ENCODE data around the gene KRTAP5-10. TPM values are rescaled to one million over a fixed set of nuclear protein-coding genes. Genes with fewer than 3 reads are reported as not detected.

Gene KRTAP5-10
- total RNA-seq, 1 experiment from 2014 or later, result 0.20 TPM

DNA sequence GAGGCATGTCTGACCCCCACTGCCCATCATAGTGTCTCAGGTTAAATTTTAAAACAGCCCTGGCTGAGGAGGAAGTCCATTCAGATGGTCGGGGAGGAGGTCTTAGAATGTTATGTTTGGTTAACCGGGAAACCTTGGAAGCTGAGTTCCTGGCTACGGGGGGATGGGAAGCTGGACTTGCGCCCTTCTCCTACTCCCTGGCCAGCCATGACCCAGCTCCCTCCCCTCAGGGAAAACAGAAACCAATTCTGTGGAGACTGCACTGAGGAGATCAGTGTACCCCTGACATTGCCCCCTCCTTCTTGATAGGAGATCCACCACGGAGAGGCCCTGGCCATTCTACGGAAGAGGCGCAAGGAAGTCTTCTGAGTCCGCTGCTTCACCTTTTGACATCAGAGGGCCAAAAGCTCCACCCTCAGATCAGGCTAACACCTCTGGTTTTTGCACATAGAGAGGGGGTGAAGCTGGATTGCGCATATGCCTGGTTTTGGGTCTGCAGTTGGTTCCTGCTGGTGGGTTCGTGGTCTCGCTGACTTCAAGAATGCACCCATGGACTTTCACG is 19.9 kb upstream of the KRTAP5-10 start:
- Histone ChIP-seq H3K4me3 (replicated peaks in 1 of 2; ENCODE audit: low read depth in 1 of 2, low read length in 2 of 2) (no peak overlapping the region), H3K9ac (ENCODE audit: low read length) (no peak overlapping the region), H4K20me1 (ENCODE audit: insufficient read depth) (no peaks in the 10 kb centered on the region), H3K4me1 (ENCODE audit: control insufficient read depth in 1 of 2, insufficient read depth in 2 of 2, low read length in 2 of 2) (peaks cover 0 to 11% of the 10 kb centered on the region in 2 experiments; a peak in 2 of 4 replicates), H3K36me3 (ENCODE audit: control insufficient read depth in 1 of 2, insufficient read depth in 2 of 2, low read length in 2 of 2) (no peaks in the 10 kb centered on the region), H3K4me2 (ENCODE audit: low read length) (no peak overlapping the region), H3K79me2 (ENCODE audit: insufficient read depth, low read length) (no peaks in the 10 kb centered on the region), H3K9me3 (ENCODE audit: control insufficient read depth in 1 of 2, insufficient read depth in 1 of 2, low read depth in 1 of 2, low read length in 2 of 2) (no peaks in the 10 kb centered on the region), H3K27me3 (ENCODE audit: insufficient read depth, low read length) (peaks cover 17% of the 10 kb centered on the region; the same call in 1 of the 2 replicates), H3K27ac (ENCODE audit: low read depth, low read length) (no peak overlapping the region), H3K9me2 (ENCODE audit: insufficient read depth) (no peaks in the 10 kb centered on the region), H2AFZ (ENCODE audit: low read depth, low read length, poor library complexity, severe bottlenecking) (no peak overlapping the region)
- POLR2A ChIA-PET, result no interaction called here
- no peak for DNase-seq (ENCODE audit: low read depth, low spot score)
- CTCF ChIA-PET, result no interaction called here
- no peak for TF ChIP-seq ELF1 (IDR thresholded peaks at IDR 0.05; ENCODE audit: borderline replicate concordance, low read depth)
- no peak for TF ChIP-seq POLR2AphosphoS5 (IDR thresholded peaks at IDR 0.05; ENCODE audit: low read depth, low read length)
- TF ChIP-seq SP1 (IDR thresholded peaks at IDR 0.05; ENCODE audit: low read depth), result no peak
- RAD21 ChIA-PET (ENCODE audit: low non-redundant PET in 1 of 2, low total read pairs in 2 of 2, uncharacterized antibody in 2 of 2, unreplicated experiment in 2 of 2), result no interaction called here
- intact Hi-C loops (cut with micrococcal nuclease), result no loop called here
- ATAC-seq, result no peak
- no TSS peak for BruUV-seq (replicated peaks)

GRCh38 chr11:71548120-71548519 is 17.2 kb upstream of the KRTAP5-10 start, which contains the start of gene KRTAP5-9:
Gene KRTAP5-9, plus strand, starts transcription at chr11:71548420. Its CDS starts 238 bp downstream, at chr11:71548658.
- H3K4me1 ChIP-seq (ENCODE audit: control insufficient read depth in 1 of 2, insufficient read depth in 2 of 2, low read length in 2 of 2), result peaks cover 0 to 8% of the 10 kb centered on the region in 2 experiments; a peak in 2 of 4 replicates
- H3K4me3 ChIP-seq (replicated peaks in 1 of 2; ENCODE audit: low read depth in 1 of 2, low read length in 2 of 2), result no peak within 1 kb of the TSS
- no peaks in the 10 kb centered on the region for H3K36me3 ChIP-seq (ENCODE audit: control insufficient read depth in 1 of 2, insufficient read depth in 2 of 2, low read length in 2 of 2)
- no peaks in the 10 kb centered on the region for H3K9me3 ChIP-seq (ENCODE audit: control insufficient read depth in 1 of 2, insufficient read depth in 1 of 2, low read depth in 1 of 2, low read length in 2 of 2)
- H3K4me2 ChIP-seq (ENCODE audit: low read length), result no peak within 1 kb of the TSS
- no peak within 1 kb of the TSS for H3K27ac ChIP-seq (ENCODE audit: low read depth, low read length)
- POLR2A ChIA-PET, result no interaction called here
- H3K27me3 ChIP-seq (ENCODE audit: insufficient read depth, low read length), result peaks cover 19% of the 10 kb centered on the region; the same call in 1 of the 2 replicates
- H3K9ac ChIP-seq (ENCODE audit: low read length), result no peak within 1 kb of the TSS
- CTCF ChIA-PET, result no interaction called here
- BruUV-seq (replicated peaks), result no TSS peak
- intact Hi-C loops (cut with micrococcal nuclease), result no loop called here
- H4K20me1 ChIP-seq (ENCODE audit: insufficient read depth), result no peaks in the 10 kb centered on the region
- DNase-seq (ENCODE audit: low read depth, low spot score) (no peak), ATAC-seq (no peak)
- H3K9me2 ChIP-seq (ENCODE audit: insufficient read depth), result no peaks in the 10 kb centered on the region
- no peaks in the 10 kb centered on the region for H3K79me2 ChIP-seq (ENCODE audit: insufficient read depth, low read length)
- RAD21 ChIA-PET (ENCODE audit: low non-redundant PET in 1 of 2, low total read pairs in 2 of 2, uncharacterized antibody in 2 of 2, unreplicated experiment in 2 of 2), result no interaction called here
- H2AFZ ChIP-seq (ENCODE audit: low read depth, low read length, poor library complexity, severe bottlenecking), result no peak within 1 kb of the TSS
- TF ChIP-seq MAX (IDR thresholded peaks at IDR 0.05), result no peak

Measured in HCT116 (cell line).